ENCODE measurements around the gene NCOR2. TPM values are rescaled to one million over a fixed set of nuclear protein-coding genes. Genes with fewer than 3 reads are reported as not detected.

The NCOR2 gene
- total RNA-seq, 1 experiment from 2014 or later: 153 TPM

- Histone ChIP-seq H3K79me2 (ENCODE audit: insufficient read depth, low read length) (peaks cover 65% of the 10 kb centered on the region), H3K27ac (ENCODE audit: low read depth, low read length) (no peak overlapping the region), H3K9me3 (ENCODE audit: control insufficient read depth in 1 of 2, insufficient read depth in 1 of 2, low read depth in 1 of 2, low read length in 2 of 2) (no peaks in the 10 kb centered on the region), H3K4me2 (ENCODE audit: low read length) (no peak overlapping the region), H2AFZ (ENCODE audit: low read depth, low read length, poor library complexity, severe bottlenecking) (no peak overlapping the region), H3K9me2 (ENCODE audit: insufficient read depth) (no peaks in the 10 kb centered on the region), H3K9ac (ENCODE audit: low read length) (no peak overlapping the region), H3K27me3 (ENCODE audit: insufficient read depth, low read length) (no peaks in the 10 kb centered on the region), H3K4me3 (replicated peaks in 1 of 2; ENCODE audit: low read depth in 1 of 2, low read length in 2 of 2) (no peak overlapping the region), H3K4me1 (ENCODE audit: control insufficient read depth in 1 of 2, insufficient read depth in 2 of 2, low read length in 2 of 2) (peaks cover 0 to 19% of the 10 kb centered on the region in 2 experiments; a peak in 1 of 4 replicates), H4K20me1 (ENCODE audit: insufficient read depth) (peaks cover 6% of the 10 kb centered on the region; the same call in 1 of the 2 replicates), H3K36me3 (ENCODE audit: control insufficient read depth in 1 of 2, insufficient read depth in 2 of 2, low read length in 2 of 2) (no peaks in the 10 kb centered on the region)
- CTCF ChIA-PET: no interaction called here
- intact Hi-C loops (cut with micrococcal nuclease): no loop called here
- no peak for TF ChIP-seq ZNF274 (IDR thresholded peaks at IDR 0.05; ENCODE audit: low read depth, low read length)
- no peak for TF ChIP-seq POLR2AphosphoS5 (IDR thresholded peaks at IDR 0.05; ENCODE audit: low read depth, low read length)
- no peak for TF ChIP-seq FOSL1 (IDR thresholded peaks at IDR 0.05; ENCODE audit: low read depth)
- TF ChIP-seq REST (IDR thresholded peaks at IDR 0.05; ENCODE audit: low read depth): no peak
- no peak for TF ChIP-seq TCF7L2 (IDR thresholded peaks at IDR 0.05; ENCODE audit: borderline replicate concordance, extremely low read depth, insufficient read depth, insufficient read length)
- TF ChIP-seq YY1 (IDR thresholded peaks at IDR 0.05; ENCODE audit: extremely low read depth, insufficient replicate concordance, low read depth, low read length): no peak
- no peak for TF ChIP-seq EZH2 (IDR thresholded peaks at IDR 0.05)
- TF ChIP-seq ZFX (IDR thresholded peaks at IDR 0.05): no peak
- no peak for TF ChIP-seq EGR1 (IDR thresholded peaks at IDR 0.05; ENCODE audit: low read depth)
- TF ChIP-seq EZH2phosphoT487 (IDR thresholded peaks at IDR 0.05; ENCODE audit: borderline replicate concordance): no peak
- no peak for TF ChIP-seq JUND (IDR thresholded peaks at IDR 0.05)
- TF ChIP-seq ZBTB33 (IDR thresholded peaks at IDR 0.05; ENCODE audit: extremely low read depth, insufficient replicate concordance, low read length): no peak
- no peak for TF ChIP-seq ATF3 (IDR thresholded peaks at IDR 0.05)
- TF ChIP-seq SP1 (IDR thresholded peaks at IDR 0.05; ENCODE audit: low read depth): no peak
- TF ChIP-seq RAD21 (IDR thresholded peaks at IDR 0.05; ENCODE audit: low read depth): no peak
- POLR2A ChIA-PET: no interaction called here
- ATAC-seq (no peak), DNase-seq (ENCODE audit: low read depth, low spot score) (no peak)
- RAD21 ChIA-PET (ENCODE audit: low non-redundant PET in 1 of 2, low total read pairs in 2 of 2, uncharacterized antibody in 2 of 2, unreplicated experiment in 2 of 2): no interaction called here
- no TSS peak for BruUV-seq (replicated peaks)
Observed at GRCh38 chr12:124530637-124531263, 36.7 kb downstream of the NCOR2 start.

Data from HCT116 (cell line).